Measurements from ENCODE around the gene HYAL4. TPM values are rescaled to one million over a fixed set of nuclear protein-coding genes. Genes with fewer than 3 reads are reported as not detected.
"Not testable (repeated sequence)": the region's sequence is repeated elsewhere in the genome, so short reads cannot be mapped to it uniquely, and the experiment has no call there.

HYAL4 gene
- polyA plus RNA-seq (ENCODE audit: insufficient read length in 4 of 4), result under 1 TPM in 3 of 4 donors, not detected in 1; 0.05 to 0.23 (median 0.19) TPM

GRCh38 chr7:123844712-123845219 is at the start of gene HYAL4:
Gene HYAL4 (plus strand): TSS chr7:123845169. CDS start chr7:123868274, 23,105 bp downstream.
- no peak for DNase-seq (ENCODE audit: low read depth in 4 of 4, low spot score in 3 of 4)

GRCh38 chr7:123795917-123796316 is 49.1 kb upstream of the HYAL4 start:
- DNase-seq (ENCODE audit: low read depth in 4 of 4, low spot score in 3 of 4), result no peak

- DNase-seq (ENCODE audit: low read depth in 4 of 4, low spot score in 3 of 4), result no peak
Measured at GRCh38 chr7:123796568-123796967, 48.4 kb upstream of the HYAL4 start.

- peak; percentile 12 to 52 (median 41) for DNase-seq (ENCODE audit: low read depth in 4 of 4, low spot score in 3 of 4)
Measured at GRCh38 chr7:123797673-123798531, 47.1 kb upstream of the HYAL4 start.

- DNase-seq (ENCODE audit: low read depth in 4 of 4, low spot score in 3 of 4), result no peak
Measured at GRCh38 chr7:123798532-123799188, 46.3 kb upstream of the HYAL4 start.

GRCh38 chr7:123802249-123802648 is 42.7 kb upstream of the HYAL4 start:
- no peak for DNase-seq (ENCODE audit: low read depth in 4 of 4, low spot score in 3 of 4)

GRCh38 chr7:123805287-123805686 is 39.7 kb upstream of the HYAL4 start:
- no peak for DNase-seq (ENCODE audit: low read depth in 4 of 4, low spot score in 3 of 4)

- DNase-seq (ENCODE audit: low read depth in 4 of 4, low spot score in 3 of 4), result no peak
Measured at GRCh38 chr7:123809471-123809870, 35.5 kb upstream of the HYAL4 start.

GRCh38 chr7:123811056-123811455 is 33.9 kb upstream of the HYAL4 start:
- DNase-seq (ENCODE audit: low read depth in 4 of 4, low spot score in 3 of 4), result no peak

GRCh38 chr7:123816916-123817315 is 28.1 kb upstream of the HYAL4 start:
- no peak for DNase-seq (ENCODE audit: low read depth in 4 of 4, low spot score in 3 of 4)

GRCh38 chr7:123819001-123819400 is 26.0 kb upstream of the HYAL4 start:
- DNase-seq (ENCODE audit: low read depth in 4 of 4, low spot score in 3 of 4), result no peak

GRCh38 chr7:123819795-123820194 is 25.2 kb upstream of the HYAL4 start:
- DNase-seq (ENCODE audit: low read depth in 4 of 4, low spot score in 3 of 4), result not testable (repeated sequence)

- DNase-seq (ENCODE audit: low read depth in 4 of 4, low spot score in 3 of 4), result no peak
Measured at GRCh38 chr7:123820864-123821263, 24.1 kb upstream of the HYAL4 start.

GRCh38 chr7:123821320-123821719 is 23.6 kb upstream of the HYAL4 start:
- no peak for DNase-seq (ENCODE audit: low read depth in 4 of 4, low spot score in 3 of 4)

GRCh38 chr7:123823898-123824753 is 20.8 kb upstream of the HYAL4 start:
- no peak for DNase-seq (ENCODE audit: low read depth in 4 of 4, low spot score in 3 of 4)

- no peak for DNase-seq (ENCODE audit: low read depth in 4 of 4, low spot score in 3 of 4)
Measured at GRCh38 chr7:123824754-123825067, 20.3 kb upstream of the HYAL4 start.

GRCh38 chr7:123828805-123829204 is 16.2 kb upstream of the HYAL4 start:
- DNase-seq (ENCODE audit: low read depth in 4 of 4, low spot score in 3 of 4), result no peak

- DNase-seq (ENCODE audit: low read depth in 4 of 4, low spot score in 3 of 4), result no peak
Measured at GRCh38 chr7:123836656-123837055, 8.3 kb upstream of the HYAL4 start.

GRCh38 chr7:123839106-123839505 is 5.9 kb upstream of the HYAL4 start:
- DNase-seq (ENCODE audit: low read depth in 4 of 4, low spot score in 3 of 4), result not testable (repeated sequence)

- DNase-seq (ENCODE audit: low read depth in 4 of 4, low spot score in 3 of 4), result not testable (repeated sequence)
Measured at GRCh38 chr7:123844142-123844541, 827 bp upstream of the HYAL4 start.

GRCh38 chr7:123845823-123846216 is 851 bp downstream of the HYAL4 start:
- DNase-seq (ENCODE audit: low read depth in 4 of 4, low spot score in 3 of 4), result no peak

All from right renal pelvis (tissue), 4 donors.